NCI-H2196 treated with DMSO at 0.1 percent for 48 hours (cell line): ENCODE results near the gene NUP58.
A peak's percentile ranks its signal among the peaks of the same experiment; 100 is the strongest.

Experiments
- DNase-seq: peaks from one replicate; lab custom pipeline; 2025; ENCODE audit not compliant: unreplicated experiment; lab: John Stamatoyannopoulos, UW

Gene NUP58

DNA sequence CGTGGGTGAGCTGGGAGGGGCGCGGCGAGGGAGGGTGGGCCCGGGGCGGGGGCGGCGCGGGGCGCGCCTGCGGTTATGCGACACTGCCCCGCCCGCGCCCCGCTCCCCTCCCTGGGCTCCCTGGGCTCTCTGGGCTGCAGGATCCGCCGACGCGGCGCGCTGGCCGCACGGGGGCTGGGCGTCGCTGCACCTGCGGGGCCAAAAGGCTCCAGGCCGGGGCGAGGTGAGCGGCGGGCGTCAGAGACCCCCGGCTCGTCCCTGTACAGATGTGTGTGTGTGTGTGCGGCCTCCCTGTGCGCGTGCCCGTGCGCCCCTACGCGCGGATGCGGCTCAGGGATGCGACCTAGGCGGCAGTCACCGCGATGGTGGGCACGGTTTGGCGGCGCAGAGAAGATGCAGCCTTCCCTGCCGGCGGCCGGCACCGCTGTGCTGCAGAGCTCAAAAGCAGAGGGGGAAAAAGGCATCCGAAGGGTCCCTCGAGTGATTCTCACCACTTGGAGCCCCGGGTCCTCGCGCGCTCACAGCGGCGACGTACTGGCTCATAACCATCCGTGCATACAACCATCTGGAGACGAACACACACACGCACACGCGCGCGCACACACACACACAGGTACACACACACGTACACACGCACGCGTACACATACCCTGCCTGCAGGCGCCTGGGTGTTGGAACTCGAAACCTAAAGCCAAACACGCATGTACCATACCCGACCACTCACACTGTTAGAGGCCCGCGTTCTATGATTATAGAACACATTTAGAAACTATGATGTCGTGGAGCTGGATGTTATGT is 71.1 kb downstream of the NUP58 start:
- no peak for DNase-seq

DNA sequence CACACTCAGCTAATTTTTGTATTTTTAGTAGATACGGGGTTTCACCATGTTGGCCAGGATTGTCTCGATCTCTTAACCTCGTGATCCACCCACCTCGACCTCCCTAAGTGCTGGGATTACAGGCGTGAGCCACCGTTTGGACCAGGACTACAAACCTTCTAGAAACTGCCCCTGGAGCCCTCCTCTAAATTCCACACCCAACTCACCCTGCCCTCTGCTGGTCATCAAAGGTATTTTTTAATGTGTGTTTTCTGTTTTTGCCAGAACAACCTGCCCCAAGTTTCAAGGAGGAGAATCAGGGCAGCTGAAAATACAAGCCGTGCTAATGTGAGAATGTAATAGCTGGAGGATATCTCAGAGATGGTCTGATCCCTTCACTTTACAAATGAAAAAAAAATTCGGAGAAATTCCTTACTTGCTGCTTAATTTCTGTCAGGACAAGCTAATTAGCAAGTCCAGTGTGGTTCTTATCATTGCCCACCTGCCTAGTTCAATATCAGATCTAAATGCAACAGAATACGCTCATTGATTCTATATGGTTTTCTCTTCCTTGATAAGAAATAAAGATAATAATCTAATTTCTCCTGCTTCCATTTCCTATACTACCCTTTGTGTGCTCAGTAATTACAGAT is 74.4 kb downstream of the NUP58 start:
- peak; percentile 10 for DNase-seq

DNA sequence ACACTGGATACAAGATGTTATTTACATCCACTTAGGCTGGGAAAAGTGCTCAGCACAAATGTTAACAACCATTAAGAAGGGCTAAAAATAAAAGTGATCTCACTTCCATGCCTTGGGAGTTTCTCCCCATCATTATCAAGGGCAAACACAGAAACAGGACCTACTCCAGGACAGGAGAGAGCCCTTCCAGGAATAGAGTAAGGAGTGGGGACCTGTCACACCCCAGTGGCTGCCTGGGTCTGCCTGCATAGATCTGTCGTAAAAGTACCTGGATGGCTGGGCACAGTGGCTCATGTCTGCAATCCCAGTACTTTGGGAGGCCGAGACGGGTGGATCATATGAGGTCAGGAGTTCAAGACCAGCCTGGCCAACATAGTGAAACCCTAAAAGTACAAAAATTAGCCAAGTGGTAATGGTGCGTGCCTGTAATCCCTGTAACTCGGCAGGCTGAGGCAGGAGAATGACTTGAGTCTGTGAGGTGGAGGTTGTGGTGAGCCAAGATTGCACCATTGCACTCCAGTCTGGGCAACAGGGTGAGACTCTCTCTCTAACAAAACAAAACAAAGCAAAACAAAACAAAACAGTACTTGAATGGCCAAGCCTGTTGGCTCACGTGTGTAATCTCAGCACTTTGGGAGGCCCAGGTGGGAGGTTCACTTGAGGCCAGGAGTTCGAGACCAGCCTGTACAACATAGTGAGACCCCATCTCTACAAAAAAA is 76.0 kb downstream of the NUP58 start:
- no peak for DNase-seq

DNA sequence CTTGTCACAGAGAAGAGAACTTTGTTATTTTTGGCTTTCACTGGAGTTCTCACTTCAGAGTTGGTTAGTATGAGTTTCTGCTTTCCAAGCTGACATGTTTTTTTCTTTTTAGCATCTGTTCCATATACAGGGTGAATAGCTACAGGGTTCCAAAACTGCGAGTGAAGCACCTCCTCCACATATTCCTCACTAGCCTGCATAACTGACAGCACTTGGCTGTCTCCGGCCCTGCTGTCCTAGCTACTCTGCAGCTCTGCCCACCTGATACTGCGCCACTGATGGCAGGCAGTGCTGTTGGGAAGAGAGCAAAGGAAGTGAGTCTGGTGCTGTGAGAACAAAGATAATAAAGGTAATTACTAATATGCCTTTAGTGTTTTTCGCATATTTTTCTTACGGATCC is 77.1 kb downstream of the NUP58 start:
- DNase-seq: no peak

DNA sequence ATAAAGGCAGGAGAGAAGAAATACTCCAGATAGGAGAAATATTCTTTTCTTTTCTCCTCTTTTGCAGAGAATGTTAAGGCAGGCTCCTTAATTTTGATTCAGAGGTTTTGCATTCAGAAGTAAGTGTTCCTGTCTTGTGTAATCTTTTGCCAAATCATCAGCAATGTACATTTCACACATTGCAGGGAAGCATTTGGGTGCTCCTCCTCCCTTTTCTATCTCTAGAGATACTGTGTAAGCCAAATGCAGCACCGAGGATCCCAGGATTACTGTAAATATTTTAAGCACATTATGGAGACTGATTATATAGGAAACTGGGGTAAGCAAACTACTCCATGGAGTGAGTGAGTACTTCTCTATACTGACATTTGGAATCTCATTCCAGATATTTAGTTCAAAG is 77.6 kb downstream of the NUP58 start:
- no peak for DNase-seq

DNA sequence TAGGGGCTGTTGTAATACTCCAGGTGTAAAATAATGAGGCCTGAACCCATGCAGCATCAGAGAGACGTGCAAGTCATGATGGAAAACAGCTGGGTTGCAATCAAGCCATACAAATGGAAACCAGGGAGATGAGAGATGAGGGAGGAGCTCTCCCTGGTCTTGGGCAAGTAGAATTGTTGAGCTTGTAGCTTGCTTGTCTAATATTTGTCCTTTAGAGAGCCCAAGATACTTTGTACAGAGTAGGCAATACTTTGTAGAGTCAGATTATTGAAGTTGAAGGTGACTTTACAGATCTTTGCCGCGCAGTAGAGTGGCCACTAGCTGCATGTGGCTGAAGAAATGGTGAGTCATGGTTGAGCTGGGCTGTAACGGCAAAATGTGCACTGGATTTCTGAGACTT is 78.7 kb downstream of the NUP58 start:
- no peak for DNase-seq

DNA sequence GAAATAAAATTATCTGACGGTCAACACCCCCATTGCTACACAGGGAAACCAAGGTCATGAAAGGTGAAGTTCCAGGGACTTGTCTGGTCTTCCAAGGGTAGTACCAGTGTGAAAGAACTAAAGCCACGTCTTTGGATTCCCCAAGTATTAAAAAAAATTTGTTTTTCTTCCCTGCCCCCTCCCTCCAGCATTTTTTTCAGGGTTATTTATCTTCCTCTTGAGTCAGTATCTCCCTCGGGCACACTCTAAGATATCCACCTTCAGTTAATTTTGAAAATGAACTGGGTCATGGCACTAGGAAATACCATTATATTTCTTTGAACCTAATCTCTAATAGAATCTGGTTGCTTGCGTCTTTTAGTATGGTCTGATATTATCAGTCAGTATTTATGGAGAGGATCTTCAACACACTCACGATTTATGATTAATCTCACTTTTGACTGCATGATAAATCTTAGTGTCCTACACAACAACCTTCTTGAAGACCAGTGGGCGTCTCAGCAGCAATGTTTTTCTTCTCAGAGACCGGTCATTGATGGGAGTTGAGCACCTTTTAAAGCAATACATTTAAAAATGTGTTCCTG is 79.4 kb downstream of the NUP58 start:
- DNase-seq: no peak

DNA sequence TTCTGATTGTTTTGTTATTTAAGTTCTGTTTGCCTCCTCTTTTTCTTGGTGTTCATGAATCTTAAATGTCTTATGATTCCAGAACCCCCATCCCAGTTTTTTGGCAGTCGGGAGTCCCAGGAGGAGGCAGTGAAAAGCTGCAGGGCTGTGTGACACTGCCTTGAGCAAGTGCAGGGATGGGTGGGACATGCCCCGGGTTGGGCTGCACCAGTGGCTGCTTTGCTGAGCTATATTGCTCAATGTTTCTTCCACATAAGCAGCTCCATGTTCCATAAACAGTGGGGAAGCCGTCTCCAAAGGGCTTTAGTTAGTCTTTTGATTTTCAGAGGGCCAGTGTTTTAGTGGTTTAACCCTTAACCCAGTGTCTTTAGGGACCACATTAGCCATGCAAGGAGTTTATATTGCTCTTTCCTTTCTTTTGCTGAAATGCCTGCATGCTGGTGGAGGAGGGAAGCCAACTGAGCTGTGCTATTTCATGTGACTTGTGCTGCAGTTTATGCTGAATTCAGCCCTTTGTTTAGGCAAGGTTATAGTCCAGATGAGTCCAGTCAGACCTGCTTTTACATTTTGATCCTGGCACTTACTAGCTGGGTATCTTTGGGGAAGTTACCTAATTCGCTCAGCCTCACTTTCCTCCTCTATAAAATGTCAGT is 83.5 kb downstream of the NUP58 start:
- no peak for DNase-seq

DNA sequence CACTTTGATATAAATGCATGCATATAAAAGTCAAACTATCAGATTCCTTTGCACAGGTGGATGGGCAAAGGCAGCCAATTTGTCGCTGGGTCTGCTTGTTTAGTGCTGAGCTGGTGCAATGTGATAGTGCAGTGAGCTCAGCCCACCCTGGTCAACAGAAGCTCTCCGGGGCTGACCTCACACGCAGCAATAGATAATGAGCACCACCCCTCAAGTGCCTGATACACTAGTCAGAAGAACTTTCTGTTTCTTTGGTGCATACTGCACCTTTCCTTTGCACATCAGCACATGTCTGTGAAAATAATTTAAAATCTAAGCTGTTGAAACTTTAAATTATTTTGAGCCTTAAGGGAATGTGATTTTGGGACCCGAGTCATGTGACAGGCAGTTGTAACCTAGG is 90.5 kb downstream of the NUP58 start:
- DNase-seq: no peak
